H9 (cell line): ENCODE results near the gene TACC2. TPM values are rescaled to one million over a fixed set of nuclear protein-coding genes. Genes with fewer than 3 reads are reported as not detected.
A peak's percentile ranks its signal among the peaks of the same experiment; 100 is the strongest.

ENCODE experiments used
- DNase-seq: peaks from one replicate; pipeline ENCODE4 v3.0.0-alpha.2; 2017
- H2AFZ ChIP-seq: one replicate; pipeline ENCODE4 v1.6.1; 2013; ENCODE audit warnings: mild to moderate bottlenecking, low read length, control low read depth, moderate library complexity
- H2AK5ac ChIP-seq: 2 replicates; pipeline ENCODE4 v1.6.1; 2013; ENCODE audit warnings: low read length, control low read depth, mixed read lengths; ENCODE audit not compliant: insufficient read length
- H2BK120ac ChIP-seq: one replicate; pipeline ENCODE4 v1.6.1; 2013; ENCODE audit warnings: low read depth, mild to moderate bottlenecking, low read length, control low read depth, inconsistent platforms; ENCODE audit not compliant: poor library complexity, severe bottlenecking
- H2BK12ac ChIP-seq: 2 replicates; pipeline ENCODE4 v1.6.1; 2013; ENCODE audit warnings: low read length, control low read depth, mixed read lengths, low read depth; ENCODE audit not compliant: insufficient read length
- H2BK15ac ChIP-seq: 2 replicates; pipeline ENCODE4 v1.6.1; 2013; ENCODE audit warnings: low read depth, low read length, control low read depth
- H2BK20ac ChIP-seq: one replicate; pipeline ENCODE4 v1.6.1; 2013; ENCODE audit warnings: low read depth, mild to moderate bottlenecking, low read length, control low read depth, inconsistent platforms; ENCODE audit not compliant: poor library complexity, severe bottlenecking
- H2BK5ac ChIP-seq: 2 replicates; pipeline ENCODE4 v1.6.1; 2013; ENCODE audit warnings: low read length, control low read depth, mixed read lengths; ENCODE audit not compliant: insufficient read length
- H3K14ac ChIP-seq: 2 replicates; pipeline ENCODE4 v1.6.1; 2013; ENCODE audit warnings: low read length, control low read depth; ENCODE audit not compliant: insufficient read depth
- H3K18ac ChIP-seq: 2 replicates; pipeline ENCODE4 v1.6.1; 2013; ENCODE audit warnings: low read depth, mild to moderate bottlenecking, mixed read lengths, low read length, control low read depth; ENCODE audit not compliant: insufficient read length
- H3K23ac ChIP-seq: 2 replicates; pipeline ENCODE4 v1.6.1; 2013; ENCODE audit warnings: low read length, control low read depth, mixed read lengths, low read depth; ENCODE audit not compliant: insufficient read length
- H3K23me2 ChIP-seq: 2 replicates; pipeline ENCODE4 v1.6.1; 2013; ENCODE audit warnings: low read depth, mild to moderate bottlenecking, mixed read lengths, low read length, control low read depth; ENCODE audit not compliant: insufficient read length, poor library complexity, severe bottlenecking
- H3K27ac ChIP-seq: 2 replicates; pipeline ENCODE4 v1.5.1; 2013; ENCODE audit warnings: low read length, control low read depth, mixed read lengths, low read depth; ENCODE audit not compliant: insufficient read length
- H3K27me3 ChIP-seq: 2 replicates; pipeline ENCODE4 v1.6.1; 2013; ENCODE audit warnings: low read length, control low read depth, inconsistent platforms; ENCODE audit not compliant: insufficient read depth
- H3K4ac ChIP-seq: 2 replicates; pipeline ENCODE4 v1.6.1; 2013; ENCODE audit warnings: low read depth, mild to moderate bottlenecking, control low read depth, inconsistent platforms, low read length, moderate library complexity
- H3K4me1 ChIP-seq: 2 replicates; pipeline ENCODE4 v1.6.1; 2013; ENCODE audit warnings: low read length, control low read depth, inconsistent platforms; ENCODE audit not compliant: insufficient read depth
- H3K4me2 ChIP-seq: 2 replicates; pipeline ENCODE4 v1.6.1; 2013; ENCODE audit warnings: low read length, control low read depth, mixed read lengths; ENCODE audit not compliant: insufficient read length, insufficient read depth
- H3K56ac ChIP-seq: 2 replicates; pipeline ENCODE4 v1.6.1; 2013; ENCODE audit warnings: low read depth, mild to moderate bottlenecking, mixed read lengths, low read length, control low read depth; ENCODE audit not compliant: insufficient read length
- H3K79me1 ChIP-seq: 2 replicates; pipeline ENCODE4 v1.6.1; 2013; ENCODE audit warnings: low read depth, mild to moderate bottlenecking, moderate library complexity, low read length, control low read depth, inconsistent platforms; ENCODE audit not compliant: insufficient read depth, poor library complexity, severe bottlenecking
- H3K79me2 ChIP-seq: 2 replicates; pipeline ENCODE4 v1.6.1; 2013; ENCODE audit warnings: low read length, control low read depth, inconsistent platforms; ENCODE audit not compliant: insufficient read depth
- H3K9ac ChIP-seq: 2 replicates; pipeline ENCODE4 v1.6.1; 2013; ENCODE audit warnings: low read length, control low read depth, mixed read lengths; ENCODE audit not compliant: insufficient read length; ENCODE audit errors: extremely low read depth
- H3K9me3 ChIP-seq: one replicate; pipeline ENCODE4 v1.6.1; 2013; ENCODE audit warnings: low read depth, low read length, inconsistent platforms; ENCODE audit not compliant: control insufficient read depth
- H3T11ph ChIP-seq: one replicate; pipeline ENCODE4 v1.6.1; 2013; ENCODE audit warnings: mild to moderate bottlenecking, low read length, control low read depth, inconsistent platforms
- H4K20me1 ChIP-seq: one replicate; pipeline ENCODE4 v1.6.1; 2013; ENCODE audit not compliant: control insufficient read depth, insufficient read length, insufficient read depth
- H4K5ac ChIP-seq: 2 replicates; pipeline ENCODE4 v1.6.1; 2013; ENCODE audit warnings: low read depth, mild to moderate bottlenecking, mixed read lengths, low read length, control low read depth; ENCODE audit not compliant: insufficient read length
- H4K8ac ChIP-seq: replicated peaks from 2 replicates; pipeline ENCODE4 v1.6.1; 2013; ENCODE audit warnings: low read length, control low read depth, mixed read lengths, low read depth; ENCODE audit not compliant: insufficient read length
- H4K91ac ChIP-seq: 2 replicates; pipeline ENCODE4 v1.6.1; 2013; ENCODE audit warnings: low read depth, mild to moderate bottlenecking, moderate library complexity, mixed read lengths, low read length, control low read depth; ENCODE audit not compliant: insufficient read length
- H3K27ac Mint-ChIP-seq, 3 experiments: 2 replicates in 2 of 3; 3 replicates in 1 of 3; pipeline ENCODE4 v1.8.0; 2020 to 2021; ENCODE audit warnings: mixed read lengths in 3 of 3, mild to moderate bottlenecking in 1 of 3, moderate library complexity in 1 of 3
- H3K27me3 Mint-ChIP-seq: 2 replicates; pipeline ENCODE4 v1.8.0; 2021; ENCODE audit warnings: low read depth, mild to moderate bottlenecking, moderate library complexity, mixed read lengths
- H3K36me3 Mint-ChIP-seq, 3 experiments: 2 replicates in 2 of 3; 3 replicates in 1 of 3; pipeline ENCODE4 v1.8.0; 2020 to 2021; ENCODE audit warnings: low read depth in 3 of 3, mixed read lengths in 3 of 3; ENCODE audit not compliant: insufficient read depth in 1 of 3
- H3K4me1 Mint-ChIP-seq, 2 experiments: 2 replicates each; pipeline ENCODE4 v1.8.0; 2020; ENCODE audit warnings: mixed read lengths in 2 of 2
- H3K4me3 Mint-ChIP-seq, 2 experiments: 2 replicates in 1 of 2; 3 replicates in 1 of 2; pipeline ENCODE4 v1.8.0; 2020 to 2021; ENCODE audit warnings: mild to moderate bottlenecking in 2 of 2, mixed read lengths in 2 of 2, moderate library complexity in 1 of 2
- H3K9me3 Mint-ChIP-seq, 2 experiments: 2 replicates in 1 of 2; 3 replicates in 1 of 2; pipeline ENCODE4 v1.8.0; 2020; ENCODE audit warnings: mild to moderate bottlenecking in 2 of 2, mixed read lengths in 2 of 2, moderate library complexity in 1 of 2
- CTCF ChIP-seq: fragments of 200-600 bp; sonication (generic); conservative IDR thresholded peaks from 3 replicates; pipeline ENCODE4 v1.8.0; 2021; ENCODE audit warnings: antibody characterized with exemption, mild to moderate bottlenecking
- WGBS: extraction: QIAGEN DNeasy Blood & Tissue Kit; methylation state at CpG from one replicate; pipeline ENCODE4 v1.1.7; 2013; ENCODE audit warnings: missing lambda C conversion rate, low lambda C conversion rate, mixed read lengths; ENCODE audit not compliant: insufficient read length; ENCODE audit errors: extremely low coverage; 5-methylcytosine and 5-hydroxymethylcytosine counted together
- total RNA-seq: library from RNA; stranded (reverse); gene quantifications from 2 replicates; pipeline ENCODE4 v1.2.1, GENCODE V29; 2021

The TACC2 gene
- total RNA-seq, 1 experiment from 2014 or later: 58.1 TPM

- WGBS: no CpG with 5 or more reads among the region's 12 CpGs
- peak overlapping the region in 2 of 3 experiments; percentile 44 to 78; a peak in 1 of 7 replicates for H3K27ac Mint-ChIP-seq
These were observed 207.3 kb downstream of the TACC2 start for GRCh38 chr10:122196218-122196617.

More at GRCh38 chr10:122196218-122196617, 207.3 kb downstream of the TACC2 start:
- no peak overlapping the region for H4K8ac ChIP-seq
- no peaks in the 10 kb centered on the region; the same call in 1 of the 2 replicates for H3K79me2 ChIP-seq
- no peak for DNase-seq
- H4K20me1 ChIP-seq: no peaks in the 10 kb centered on the region
- peaks cover 5% of the 10 kb centered on the region for H3K79me1 ChIP-seq
- no peak overlapping the region for H2BK120ac ChIP-seq
- no peak overlapping the region for H3K14ac ChIP-seq
- no peaks in the 10 kb centered on the region for H3K23me2 ChIP-seq
- no peak overlapping the region for H3K56ac ChIP-seq
- H2BK5ac ChIP-seq: no peak overlapping the region
- no peaks in the 10 kb centered on the region for H3K4me1 ChIP-seq
- no peak overlapping the region for H4K5ac ChIP-seq
- peaks cover 29 to 51% (median 45%) of the 10 kb centered on the region in 3 experiments for H3K36me3 Mint-ChIP-seq
- H3K4me2 ChIP-seq: no peak overlapping the region
- H3K4ac ChIP-seq: no peak overlapping the region
- no peaks in the 10 kb centered on the region for H3K27me3 ChIP-seq
- no peak overlapping the region for H3K18ac ChIP-seq
- no peak overlapping the region for H4K91ac ChIP-seq
- no peak overlapping the region for H3K4me3 Mint-ChIP-seq
- H2AFZ ChIP-seq: no peak overlapping the region
- no peak overlapping the region for H2AK5ac ChIP-seq
- no peak overlapping the region for H3K23ac ChIP-seq
- no peak overlapping the region for H3T11ph ChIP-seq
- peaks cover 0 to 3% of the 10 kb centered on the region in 2 experiments; a peak in 2 of 5 replicates for H3K9me3 Mint-ChIP-seq
- H2BK12ac ChIP-seq: no peak overlapping the region
- TF ChIP-seq CTCF: no peak
- no peak overlapping the region for H2BK20ac ChIP-seq
- no peaks in the 10 kb centered on the region for H3K9me3 ChIP-seq
- no peak overlapping the region for H3K27ac ChIP-seq
- no peaks in the 10 kb centered on the region for H3K27me3 Mint-ChIP-seq
- no peak overlapping the region for H3K9ac ChIP-seq
- peaks cover 27 to 32% of the 10 kb centered on the region in 2 experiments for H3K4me1 Mint-ChIP-seq
- no peak overlapping the region for H2BK15ac ChIP-seq
